GM12878 (cell line): ENCODE results near the gene NUP93. TPM values are rescaled to one million over a fixed set of nuclear protein-coding genes. Genes with fewer than 3 reads are reported as not detected.
A peak's percentile ranks its signal among the peaks of the same experiment; 100 is the strongest.

Source experiments
- ATAC-seq: fragments of 200-7000 bp; cut with Tn5 transposase; 3 replicates; pipeline ENCODE4 v1.9.1; 2020; ENCODE audit warnings: mild to moderate bottlenecking, moderate library complexity
- BruUV-seq: library from RNA; stranded (reverse); fragments of 400-500 nt; replicated peaks from 2 replicates; lab custom pipeline; 2021; lab: Mats Ljungman, UMichigan
- CTCF ChIA-PET: fragments of 300-600 bp; sonication (Branson Sonifier 250); formaldehyde crosslinking; extraction: SDS; loops from one replicate; lab custom pipeline; 2021; ENCODE audit warnings: inconsistent platforms; lab: Yijun Ruan, JAX
- POLR2A ChIA-PET: fragments of 350-600 bp; formaldehyde crosslinking; extraction: SDS; loops from one replicate; lab custom pipeline; 2021; ENCODE audit warnings: inconsistent platforms; lab: Charles Lee
- RAD21 ChIA-PET: fragments of 300-600 bp; sonication (Branson Sonifier 250); formaldehyde crosslinking; loops from one replicate; lab custom pipeline; 2023; ENCODE audit warnings: antibody characterized with exemption; ENCODE audit not compliant: unreplicated experiment; lab: Charles Lee
- SMC1A ChIA-PET: fragments of 300-600 bp; sonication (Branson Sonifier 250); formaldehyde crosslinking; loops from one replicate; lab custom pipeline; 2023; ENCODE audit not compliant: unreplicated experiment, uncharacterized antibody; lab: Charles Lee
- DNase-seq: peaks from one replicate; pipeline ENCODE4 v3.0.0-alpha.2; 2011; ENCODE audit warnings: low read depth, low spot score
- FAIRE-seq: peaks from 3 replicates; lab custom pipeline; 2011; peaks lifted over from hg19 to GRCh38; lab: Jason Lieb, UNC
- H2AFZ ChIP-seq: 2 replicates; pipeline ENCODE4 v1.6.0; 2011; ENCODE audit warnings: low read depth, low read length, control low read depth; ENCODE audit not compliant: control insufficient read depth
- H3K27ac ChIP-seq: 2 replicates; pipeline ENCODE4 v1.5.1; 2011; ENCODE audit warnings: control low read depth; ENCODE audit not compliant: control insufficient read depth, insufficient read depth
- H3K27me3 ChIP-seq, 2 experiments: replicated peaks in 1 of 2; 2 replicates each; pipeline versions ENCODE4 v1.6.0 to v1.6.1; 2011; ENCODE audit warnings: low read length in 1 of 2; ENCODE audit not compliant: control insufficient read depth in 2 of 2, insufficient read depth in 2 of 2
- H3K36me3 ChIP-seq, 2 experiments: 2 replicates each; pipeline ENCODE4 v1.5.1; 2011; ENCODE audit warnings: low read length in 1 of 2; ENCODE audit not compliant: control insufficient read depth in 2 of 2, insufficient read depth in 2 of 2
- H3K4me1 ChIP-seq: 2 replicates; pipeline ENCODE4 v1.6.1; 2011; ENCODE audit warnings: mild to moderate bottlenecking, low read length, moderate library complexity, mixed read lengths; ENCODE audit not compliant: control insufficient read depth, insufficient read depth
- H3K4me2 ChIP-seq: 2 replicates; pipeline ENCODE4 v1.6.0; 2011; ENCODE audit warnings: control low read depth; ENCODE audit not compliant: control insufficient read depth, insufficient read depth
- H3K4me3 ChIP-seq: fragments of 200-600 bp; sonication (generic); 2 replicates; pipeline ENCODE4 v1.5.1; 2016
- H3K79me2 ChIP-seq: 2 replicates; pipeline ENCODE4 v1.6.0; 2011; ENCODE audit warnings: low read length; ENCODE audit not compliant: control insufficient read depth, insufficient read depth
- H3K9ac ChIP-seq: 2 replicates; pipeline ENCODE4 v1.8.0; 2011; ENCODE audit warnings: low read length, control low read depth, mixed read lengths; ENCODE audit not compliant: control insufficient read depth, insufficient read depth
- H3K9me3 ChIP-seq: replicated peaks from 3 replicates; pipeline ENCODE4 v1.5.1; 2011; ENCODE audit warnings: mild to moderate bottlenecking, low read length; ENCODE audit not compliant: control insufficient read depth, insufficient read depth
- H4K20me1 ChIP-seq: 2 replicates; pipeline ENCODE4 v1.6.0; 2011; ENCODE audit not compliant: control insufficient read depth, insufficient read depth
- BCL11A ChIP-seq: IDR thresholded peaks from 2 replicates; pipeline ENCODE4 v1.6.1; 2011; ENCODE audit warnings: low read depth, low read length
- CTCF ChIP-seq, 3 experiments: IDR thresholded peaks in 2 of 3; conservative IDR thresholded peaks in 1 of 3; 2 replicates each; pipeline ENCODE4 v1.5.1; 2011; ENCODE audit warnings: low read depth in 3 of 3, low read length in 3 of 3, mild to moderate bottlenecking in 3 of 3, control low read depth in 2 of 3, moderate library complexity in 2 of 3, inconsistent platforms in 1 of 3, mixed read lengths in 1 of 3; ENCODE audit not compliant: control insufficient read depth in 2 of 3, insufficient read depth in 1 of 3; ENCODE audit errors: extremely low read depth in 1 of 3
- EGR1 ChIP-seq, 2 experiments: IDR thresholded peaks; 1 replicate in 1 of 2; 2 replicates in 1 of 2; pipeline ENCODE4 v1.6.1; 2011 to 2012; ENCODE audit warnings: low read depth in 2 of 2, low read length in 2 of 2, borderline replicate concordance in 1 of 2, mild to moderate bottlenecking in 1 of 2, moderate library complexity in 1 of 2
- IRF3 ChIP-seq: fragments of 450-650 bp; IDR thresholded peaks from 2 replicates; pipeline ENCODE4 v1.6.1; 2014; ENCODE audit warnings: mild to moderate bottlenecking
- IRF4 ChIP-seq: IDR thresholded peaks from 2 replicates; pipeline ENCODE4 v1.6.1; 2011; ENCODE audit warnings: low read depth, low read length
- NFYA ChIP-seq: IDR thresholded peaks from 2 replicates; pipeline ENCODE4 v1.6.1; 2011; ENCODE audit warnings: low read depth, mild to moderate bottlenecking, low read length, improper control_type of control experiment, borderline replicate concordance
- PAX5 ChIP-seq: IDR thresholded peaks from 2 replicates; pipeline ENCODE4 v1.6.1; 2011; ENCODE audit warnings: low read depth, low read length, borderline replicate concordance
- TCF3 ChIP-seq: IDR thresholded peaks from 2 replicates; pipeline ENCODE4 v1.6.1; 2012; ENCODE audit warnings: low read depth, mild to moderate bottlenecking, low read length, borderline replicate concordance; ENCODE audit not compliant: insufficient read depth
- ZBTB4 ChIP-seq: fragments of 450-650 bp; formaldehyde crosslinking; IDR thresholded peaks from 2 replicates; pipeline ENCODE4 v1.4.0; 2022; ENCODE audit warnings: mild to moderate bottlenecking, moderate library complexity
- ZNF687 ChIP-seq: fragments of 450-650 bp; IDR thresholded peaks from 2 replicates; pipeline ENCODE4 v1.6.1; 2017; ENCODE audit warnings: mild to moderate bottlenecking, moderate library complexity
- WGBS: methylation state at CpG from one replicate; pipeline ENCODE4 v1.1.6; 2016; ENCODE audit warnings: low lambda C conversion rate; ENCODE audit not compliant: insufficient replicate concordance, insufficient coverage; ENCODE audit errors: missing lambda C conversion rate; 5-methylcytosine and 5-hydroxymethylcytosine counted together
- in situ Hi-C: fragments of 300-500 bp; cut with MboI; formaldehyde crosslinking; loops from 9 replicates; pipeline ENCODE4 v1.14.3; 2018; ENCODE audit warnings: mixed read lengths
- intact Hi-C: fragments of 100-400 bp; cut with micrococcal nuclease; formaldehyde crosslinking; loops from one replicate; pipeline ENCODE4 v1.14.2; 2022; ENCODE audit not compliant: unreplicated experiment
- polyA plus RNA-seq, 11 experiments: library from polyadenylated mRNA; depleted of rRNA in 4 of 11; unstranded in 6 of 11; stranded (reverse) in 5 of 11; fragments of >200 nt; fragmentation: Nextera tagmentation in 4 of 11; fragmentation: Illumina TruSeq in 1 of 11; extraction: Ambion mirVana in 4 of 11; extraction: Trizol in 1 of 11; gene quantifications; 1 replicate in 1 of 11; 2 replicates in 10 of 11; pipeline versions ENCODE4 v1.2.1 to v1.2.3, GENCODE V29; 2011 to 2016; ENCODE audit warnings: inconsistent platforms in 2 of 11, missing spikeins in 2 of 11, low read depth in 1 of 11
- total RNA-seq, 4 experiments: library from RNA; depleted of rRNA in 3 of 4; stranded (reverse); fragments of >200 nt in 3 of 4; fragmentation: Illumina TruSeq in 1 of 4; extraction: Trizol in 1 of 4; gene quantifications; 2 replicates each; pipeline versions ENCODE4 v1.2.1 to v1.2.3, GENCODE V29; 2013 to 2021

NUP93 gene
- total and polyA plus RNA-seq, 10 of the 15 experiments (the other 5 are each of a cell fraction or from before 2014, with no cell fraction given) = 82.2 to 175 (median 101) TPM

DNA sequence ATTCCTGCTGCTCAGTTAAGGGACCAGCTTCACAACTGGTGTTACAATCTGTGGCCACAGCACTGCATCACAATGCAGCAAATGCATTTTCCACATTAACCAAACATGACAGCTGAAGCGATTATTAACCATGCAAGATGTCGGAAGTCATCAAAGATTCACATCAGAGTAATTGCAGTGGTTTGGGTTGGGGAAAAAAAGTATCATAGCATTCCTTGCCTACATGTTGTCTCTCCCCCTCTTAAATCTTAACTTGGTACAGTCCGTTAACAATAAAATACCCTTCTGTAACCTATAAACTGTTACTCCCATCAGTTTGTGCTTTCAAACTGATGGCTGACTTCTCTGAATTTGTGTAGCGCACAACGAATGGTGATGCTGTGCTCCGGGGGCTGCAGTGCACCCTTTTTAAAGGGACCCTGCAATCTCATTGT, 51.6 kb downstream of the NUP93 start (continued):
- TF ChIP-seq ZBTB4 = no peak

- Histone ChIP-seq H2AFZ (no peak overlapping the region), H3K4me3 (no peak overlapping the region), H3K4me2 (no peak overlapping the region), H3K27me3 (no peaks in the 10 kb centered on the region), H3K36me3 (no peaks in the 10 kb centered on the region; a peak in 1 of 4 replicates), H3K27ac (no peak overlapping the region), H3K9ac (no peak overlapping the region), H3K4me1 (no peaks in the 10 kb centered on the region), H3K79me2 (no peaks in the 10 kb centered on the region), H4K20me1 (no peaks in the 10 kb centered on the region), H3K9me3 (no peaks in the 10 kb centered on the region)
- DNase-seq (no peak), ATAC-seq (no peak), FAIRE-seq (peak; percentile 38)
- no TSS peak for BruUV-seq
- RAD21 ChIA-PET = interaction anchor here (2.0 to 2.3 kb wide), 2 partner anchors 10 to 81 kb away, joined by 7 to 10 read pairs; no protein-coding TSS in a partner anchor
- SMC1A ChIA-PET = interaction anchor here (1.2 to 2.4 kb wide), 4 partner anchors 10 to 41 kb away, joined by 3 to 6 read pairs (median 4); no protein-coding TSS in a partner anchor
- 66% methylated on average over 5 of the region's 5 CpGs for WGBS
- in situ Hi-C loops (no loop called here), intact Hi-C loops (no loop called here)
- CTCF ChIA-PET = interaction anchor here (2.1 kb wide), 1 partner anchor 9 kb away, joined by 8 read pairs; no protein-coding TSS in a partner anchor
- POLR2A ChIA-PET = interaction anchor here (1.2 kb wide), 1 partner anchor 8 kb away, joined by 3 read pairs; no protein-coding TSS in a partner anchor
- no peak for TF ChIP-seq ZNF687
- TF ChIP-seq BCL11A = no peak
- TF ChIP-seq IRF3 = no peak
- TF ChIP-seq IRF4 = no peak
- no peak for TF ChIP-seq EGR1 (IDR thresholded peaks at IDR 0.05; ENCODE audit: borderline replicate concordance in 1 of 2, low read depth in 2 of 2, low read length in 2 of 2)
- TF ChIP-seq PAX5 = no peak
- no peak for TF ChIP-seq NFYA
- no peak for TF ChIP-seq TCF3
- no peak for TF ChIP-seq CTCF (IDR thresholded peaks at IDR 0.05 in 2 of 3, conservative IDR thresholded peaks at IDR 0.05 in 1 of 3; ENCODE audit: control insufficient read depth in 2 of 3, extremely low read depth in 1 of 3, insufficient read depth in 1 of 3, low read depth in 3 of 3, low read length in 3 of 3)
These were observed 53.4 kb downstream of the NUP93 start for GRCh38 chr16:56783344-56783743.
